GM21528 (cell line): ENCODE measurements around the gene TEAD4.
"Not testable (repeated sequence)": the region's sequence is repeated elsewhere in the genome, so short reads cannot be mapped to it uniquely, and the experiment has no call there.

ENCODE experiments used
- ATAC-seq: cut with Tn5 transposase; IDR thresholded peaks from one replicate; pipeline ENCODE4 v1.9.1; 2021; ENCODE audit warnings: mild to moderate bottlenecking, moderate library complexity; ENCODE audit not compliant: unreplicated experiment, low FRiP score

Gene TEAD4

GRCh38 chr12:3045494-3045893 is 86.3 kb downstream of the TEAD4 start:
- no peak for ATAC-seq

- no peak for ATAC-seq
These were observed 86.8 kb downstream of the TEAD4 start for GRCh38 chr12:3045989-3046388.

GRCh38 chr12:3046441-3047200 is 87.4 kb downstream of the TEAD4 start:
- ATAC-seq, result no peak

- ATAC-seq, result no peak
These were observed 88.8 kb downstream of the TEAD4 start for GRCh38 chr12:3047961-3048360.

GRCh38 chr12:3048540-3048939 is 89.3 kb downstream of the TEAD4 start:
- no peak for ATAC-seq

- ATAC-seq, result no peak
These were observed 90.0 kb downstream of the TEAD4 start for GRCh38 chr12:3049176-3049575.

GRCh38 chr12:3049611-3050249 is 90.5 kb downstream of the TEAD4 start:
- no peak for ATAC-seq

- ATAC-seq, result no peak
These were observed 95.2 kb downstream of the TEAD4 start for GRCh38 chr12:3054374-3054773.

GRCh38 chr12:3055026-3055703 is 96.0 kb downstream of the TEAD4 start:
- no peak for ATAC-seq

GRCh38 chr12:3055704-3056467 is 96.7 kb downstream of the TEAD4 start:
- no peak for ATAC-seq

- ATAC-seq, result no peak
These were observed 101.9 kb downstream of the TEAD4 start for GRCh38 chr12:3061059-3061458.

GRCh38 chr12:3061501-3062215 is 102.5 kb downstream of the TEAD4 start:
- ATAC-seq, result no peak

GRCh38 chr12:3065300-3065699 is 106.1 kb downstream of the TEAD4 start:
- ATAC-seq, result no peak

- ATAC-seq, result not testable (repeated sequence)
These were observed 106.6 kb downstream of the TEAD4 start for GRCh38 chr12:3065846-3066245.

GRCh38 chr12:3069714-3070113 is 110.5 kb downstream of the TEAD4 start:
- no peak for ATAC-seq

GRCh38 chr12:3071107-3071506 is 111.9 kb downstream of the TEAD4 start:
- ATAC-seq, result no peak

- no peak for ATAC-seq
These were observed 112.5 kb downstream of the TEAD4 start for GRCh38 chr12:3071710-3072109.

- no peak for ATAC-seq
These were observed 114.4 kb downstream of the TEAD4 start for GRCh38 chr12:3073438-3074250.

- no peak for ATAC-seq
These were observed 116.1 kb downstream of the TEAD4 start for GRCh38 chr12:3075315-3075714.
